ENCODE measurements around the gene MACROH2A2. TPM values are rescaled to one million over a fixed set of nuclear protein-coding genes. Genes with fewer than 3 reads are reported as not detected.
"Not testable (repeated sequence)": the region's sequence is repeated elsewhere in the genome, so short reads cannot be mapped to it uniquely, and the experiment has no call there.

Gene MACROH2A2
- total and polyA plus RNA-seq, 10 of the 15 experiments (the other 5 are each of a cell fraction or from before 2014, with no cell fraction given) = 0.14 to 0.24 TPM; not detected in 8

- TF ChIP-seq, protein P1, sequence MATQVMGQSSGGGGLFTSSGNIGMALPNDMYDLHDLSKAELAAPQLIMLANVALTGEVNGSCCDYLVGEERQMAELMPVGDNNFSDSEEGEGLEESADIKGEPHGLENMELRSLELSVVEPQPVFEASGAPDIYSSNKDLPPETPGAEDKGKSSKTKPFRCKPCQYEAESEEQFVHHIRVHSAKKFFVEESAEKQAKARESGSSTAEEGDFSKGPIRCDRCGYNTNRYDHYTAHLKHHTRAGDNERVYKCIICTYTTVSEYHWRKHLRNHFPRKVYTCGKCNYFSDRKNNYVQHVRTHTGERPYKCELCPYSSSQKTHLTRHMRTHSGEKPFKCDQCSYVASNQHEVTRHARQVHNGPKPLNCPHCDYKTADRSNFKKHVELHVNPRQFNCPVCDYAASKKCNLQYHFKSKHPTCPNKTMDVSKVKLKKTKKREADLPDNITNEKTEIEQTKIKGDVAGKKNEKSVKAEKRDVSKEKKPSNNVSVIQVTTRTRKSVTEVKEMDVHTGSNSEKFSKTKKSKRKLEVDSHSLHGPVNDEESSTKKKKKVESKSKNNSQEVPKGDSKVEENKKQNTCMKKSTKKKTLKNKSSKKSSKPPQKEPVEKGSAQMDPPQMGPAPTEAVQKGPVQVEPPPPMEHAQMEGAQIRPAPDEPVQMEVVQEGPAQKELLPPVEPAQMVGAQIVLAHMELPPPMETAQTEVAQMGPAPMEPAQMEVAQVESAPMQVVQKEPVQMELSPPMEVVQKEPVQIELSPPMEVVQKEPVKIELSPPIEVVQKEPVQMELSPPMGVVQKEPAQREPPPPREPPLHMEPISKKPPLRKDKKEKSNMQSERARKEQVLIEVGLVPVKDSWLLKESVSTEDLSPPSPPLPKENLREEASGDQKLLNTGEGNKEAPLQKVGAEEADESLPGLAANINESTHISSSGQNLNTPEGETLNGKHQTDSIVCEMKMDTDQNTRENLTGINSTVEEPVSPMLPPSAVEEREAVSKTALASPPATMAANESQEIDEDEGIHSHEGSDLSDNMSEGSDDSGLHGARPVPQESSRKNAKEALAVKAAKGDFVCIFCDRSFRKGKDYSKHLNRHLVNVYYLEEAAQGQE (IDR thresholded peaks at IDR 0.05; ENCODE audit: low read depth, low read length) = no peak
- TF ChIP-seq RB1 (IDR thresholded peaks at IDR 0.05; ENCODE audit: borderline replicate concordance) (no peak), RUNX3 (IDR thresholded peaks at IDR 0.05; ENCODE audit: low read length) (no peak), ZNF24 (IDR thresholded peaks at IDR 0.05) (no peak), STAT3 (IDR thresholded peaks at IDR 0.05; ENCODE audit: low read depth, low read length) (no peak), SP1 (IDR thresholded peaks at IDR 0.05; ENCODE audit: low read depth, low read length) (no peak), KAT2A (conservative IDR thresholded peaks at IDR 0.05; ENCODE audit: control insufficient read depth, low read depth, low read length) (no peak), ZSCAN29 (IDR thresholded peaks at IDR 0.05) (no peak), EP300 (IDR thresholded peaks at IDR 0.05; ENCODE audit: borderline replicate concordance in 1 of 2, control insufficient read depth in 1 of 2, low read depth in 2 of 2, low read length in 2 of 2) (no peak), CREM (IDR thresholded peaks at IDR 0.05; ENCODE audit: low read depth) (no peak), MEF2B (IDR thresholded peaks at IDR 0.05; ENCODE audit: partially characterized antibody, poor library complexity, severe bottlenecking) (no peak)
- TF ChIP-seq, protein P2, sequence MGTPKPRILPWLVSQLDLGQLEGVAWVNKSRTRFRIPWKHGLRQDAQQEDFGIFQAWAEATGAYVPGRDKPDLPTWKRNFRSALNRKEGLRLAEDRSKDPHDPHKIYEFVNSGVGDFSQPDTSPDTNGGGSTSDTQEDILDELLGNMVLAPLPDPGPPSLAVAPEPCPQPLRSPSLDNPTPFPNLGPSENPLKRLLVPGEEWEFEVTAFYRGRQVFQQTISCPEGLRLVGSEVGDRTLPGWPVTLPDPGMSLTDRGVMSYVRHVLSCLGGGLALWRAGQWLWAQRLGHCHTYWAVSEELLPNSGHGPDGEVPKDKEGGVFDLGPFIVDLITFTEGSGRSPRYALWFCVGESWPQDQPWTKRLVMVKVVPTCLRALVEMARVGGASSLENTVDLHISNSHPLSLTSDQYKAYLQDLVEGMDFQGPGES (IDR thresholded peaks at IDR 0.05) = no peak
- TF ChIP-seq, protein P3, sequence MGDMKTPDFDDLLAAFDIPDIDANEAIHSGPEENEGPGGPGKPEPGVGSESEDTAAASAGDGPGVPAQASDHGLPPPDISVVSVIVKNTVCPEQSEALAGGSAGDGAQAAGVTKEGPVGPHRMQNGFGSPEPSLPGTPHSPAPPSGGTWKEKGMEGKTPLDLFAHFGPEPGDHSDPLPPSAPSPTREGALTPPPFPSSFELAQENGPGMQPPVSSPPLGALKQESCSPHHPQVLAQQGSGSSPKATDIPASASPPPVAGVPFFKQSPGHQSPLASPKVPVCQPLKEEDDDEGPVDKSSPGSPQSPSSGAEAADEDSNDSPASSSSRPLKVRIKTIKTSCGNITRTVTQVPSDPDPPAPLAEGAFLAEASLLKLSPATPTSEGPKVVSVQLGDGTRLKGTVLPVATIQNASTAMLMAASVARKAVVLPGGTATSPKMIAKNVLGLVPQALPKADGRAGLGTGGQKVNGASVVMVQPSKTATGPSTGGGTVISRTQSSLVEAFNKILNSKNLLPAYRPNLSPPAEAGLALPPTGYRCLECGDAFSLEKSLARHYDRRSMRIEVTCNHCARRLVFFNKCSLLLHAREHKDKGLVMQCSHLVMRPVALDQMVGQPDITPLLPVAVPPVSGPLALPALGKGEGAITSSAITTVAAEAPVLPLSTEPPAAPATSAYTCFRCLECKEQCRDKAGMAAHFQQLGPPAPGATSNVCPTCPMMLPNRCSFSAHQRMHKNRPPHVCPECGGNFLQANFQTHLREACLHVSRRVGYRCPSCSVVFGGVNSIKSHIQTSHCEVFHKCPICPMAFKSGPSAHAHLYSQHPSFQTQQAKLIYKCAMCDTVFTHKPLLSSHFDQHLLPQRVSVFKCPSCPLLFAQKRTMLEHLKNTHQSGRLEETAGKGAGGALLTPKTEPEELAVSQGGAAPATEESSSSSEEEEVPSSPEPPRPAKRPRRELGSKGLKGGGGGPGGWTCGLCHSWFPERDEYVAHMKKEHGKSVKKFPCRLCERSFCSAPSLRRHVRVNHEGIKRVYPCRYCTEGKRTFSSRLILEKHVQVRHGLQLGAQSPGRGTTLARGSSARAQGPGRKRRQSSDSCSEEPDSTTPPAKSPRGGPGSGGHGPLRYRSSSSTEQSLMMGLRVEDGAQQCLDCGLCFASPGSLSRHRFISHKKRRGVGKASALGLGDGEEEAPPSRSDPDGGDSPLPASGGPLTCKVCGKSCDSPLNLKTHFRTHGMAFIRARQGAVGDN (IDR thresholded peaks at IDR 0.05) = no peak
These were observed 11.6 kb upstream of the MACROH2A2 start (continued) for GRCh38 chr10:70041016-70041415.

DNA sequence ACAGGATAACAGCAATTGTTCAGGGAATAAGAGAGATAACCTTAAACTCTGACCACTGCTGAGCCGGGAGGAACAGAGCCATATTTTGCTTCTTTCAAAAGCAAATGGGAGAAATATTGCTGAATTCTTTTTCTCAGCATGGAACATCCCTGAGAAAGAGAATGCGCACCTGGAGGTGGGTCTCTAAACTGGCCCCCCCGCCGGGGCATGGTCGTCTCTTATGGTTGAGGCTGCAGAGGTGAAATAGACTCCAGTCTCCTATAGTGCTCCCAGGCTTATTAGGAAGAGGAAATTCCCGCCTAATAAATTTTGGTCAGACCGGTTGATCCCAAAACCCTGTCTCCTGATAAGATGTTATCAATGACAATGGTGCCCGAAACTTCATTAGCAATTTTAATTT, 10.9 kb upstream of the MACROH2A2 start:
- H3K4me1 ChIP-seq (ENCODE audit: control insufficient read depth, insufficient read depth, low read length); H4K20me1 ChIP-seq (ENCODE audit: control insufficient read depth, insufficient read depth); RAD21 ChIA-PET (ENCODE audit: unreplicated experiment); CTCF ChIA-PET; H3K4me3 ChIP-seq; ATAC-seq; intact Hi-C loops (cut with micrococcal nuclease; ENCODE audit: unreplicated experiment); H3K9me3 ChIP-seq (replicated peaks; ENCODE audit: control insufficient read depth, insufficient read depth, low read length); H2AFZ ChIP-seq (ENCODE audit: control insufficient read depth, low read depth, low read length); BruUV-seq (replicated peaks); H3K27ac ChIP-seq (ENCODE audit: control insufficient read depth, insufficient read depth); in situ Hi-C loops (cut with MboI); H3K36me3 ChIP-seq (ENCODE audit: control insufficient read depth in 2 of 2, insufficient read depth in 2 of 2, low read length in 1 of 2); H3K4me2 ChIP-seq (ENCODE audit: control insufficient read depth, insufficient read depth); POLR2A ChIA-PET; SMC1A ChIA-PET (ENCODE audit: uncharacterized antibody, unreplicated experiment); H3K79me2 ChIP-seq (ENCODE audit: control insufficient read depth, insufficient read depth, low read length); DNase-seq (ENCODE audit: low read depth, low spot score); H3K9ac ChIP-seq (ENCODE audit: control insufficient read depth, insufficient read depth, low read length); H3K27me3 ChIP-seq (replicated peaks in 1 of 2; ENCODE audit: control insufficient read depth in 2 of 2, insufficient read depth in 2 of 2, low read length in 1 of 2); FAIRE-seq: not testable (repeated sequence)
- 56% methylated on average over 7 of the region's 8 CpGs for WGBS (ENCODE audit: insufficient coverage, insufficient replicate concordance, low lambda C conversion rate, missing lambda C conversion rate)

Measured in GM12878 (cell line).